Astrocyte of the cerebellum (primary cell): ENCODE measurements around the gene CXorf58.
"Not testable (repeated sequence)": the region's sequence is repeated elsewhere in the genome, so short reads cannot be mapped to it uniquely, and the experiment has no call there.

ENCODE experiments used
- DNase-seq: peaks from one replicate; pipeline ENCODE4 v3.0.0-alpha.2; 2011; ENCODE audit warnings: low read depth
- H3K4me3 ChIP-seq: 2 replicates; pipeline ENCODE4 v1.5.1; 2011; ENCODE audit warnings: mild to moderate bottlenecking, low read depth, low read length, moderate library complexity
- in situ Hi-C: cut with HindIII; loops from 2 replicates; pipeline ENCODE4 v1.10.0; 2017; ENCODE audit warnings: low sequenced_read_pairs
- TF ChIP-seq, protein P1 (sequence below): IDR thresholded peaks from 2 replicates; pipeline ENCODE4 v1.5.1; 2012; ENCODE audit warnings: low read length, low read depth, moderate library complexity, mild to moderate bottlenecking; ENCODE audit errors: missing control alignments

Gene CXorf58

DNA sequence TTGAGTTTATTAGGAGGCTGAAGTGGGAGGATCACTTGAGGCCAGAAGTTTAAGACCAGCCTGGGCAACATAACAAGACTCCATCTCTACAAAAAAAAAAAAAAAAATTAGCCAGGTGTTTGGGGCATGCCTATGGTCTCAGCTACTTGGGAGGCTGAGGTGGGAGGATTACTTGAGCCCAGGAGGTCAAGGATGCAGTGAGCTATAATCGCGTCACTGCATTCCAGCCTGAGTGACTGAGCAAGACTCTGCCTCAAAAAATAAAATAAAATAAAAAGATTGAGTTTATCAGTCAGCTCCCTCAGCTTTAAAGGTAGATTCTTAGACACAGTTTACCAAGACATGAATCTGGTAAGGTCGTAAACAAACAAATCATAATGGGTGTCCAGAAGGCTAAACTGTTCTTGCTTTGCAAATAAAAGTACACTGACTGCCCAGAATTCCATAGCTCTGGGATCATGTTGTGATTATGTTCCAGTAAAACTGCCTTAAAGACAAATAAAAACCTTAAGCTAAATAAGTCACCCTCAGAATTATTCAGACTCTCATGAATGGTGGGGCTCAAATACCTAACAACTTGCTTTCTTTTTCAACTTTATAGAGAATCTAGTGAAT, 18.8 kb upstream of the CXorf58 start:
- no peak for DNase-seq
- in situ Hi-C loops, result no loop called here
- TF ChIP-seq, protein P1, sequence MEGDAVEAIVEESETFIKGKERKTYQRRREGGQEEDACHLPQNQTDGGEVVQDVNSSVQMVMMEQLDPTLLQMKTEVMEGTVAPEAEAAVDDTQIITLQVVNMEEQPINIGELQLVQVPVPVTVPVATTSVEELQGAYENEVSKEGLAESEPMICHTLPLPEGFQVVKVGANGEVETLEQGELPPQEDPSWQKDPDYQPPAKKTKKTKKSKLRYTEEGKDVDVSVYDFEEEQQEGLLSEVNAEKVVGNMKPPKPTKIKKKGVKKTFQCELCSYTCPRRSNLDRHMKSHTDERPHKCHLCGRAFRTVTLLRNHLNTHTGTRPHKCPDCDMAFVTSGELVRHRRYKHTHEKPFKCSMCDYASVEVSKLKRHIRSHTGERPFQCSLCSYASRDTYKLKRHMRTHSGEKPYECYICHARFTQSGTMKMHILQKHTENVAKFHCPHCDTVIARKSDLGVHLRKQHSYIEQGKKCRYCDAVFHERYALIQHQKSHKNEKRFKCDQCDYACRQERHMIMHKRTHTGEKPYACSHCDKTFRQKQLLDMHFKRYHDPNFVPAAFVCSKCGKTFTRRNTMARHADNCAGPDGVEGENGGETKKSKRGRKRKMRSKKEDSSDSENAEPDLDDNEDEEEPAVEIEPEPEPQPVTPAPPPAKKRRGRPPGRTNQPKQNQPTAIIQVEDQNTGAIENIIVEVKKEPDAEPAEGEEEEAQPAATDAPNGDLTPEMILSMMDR, result no peak
- H3K4me3 ChIP-seq, result no peak overlapping the region

DNA sequence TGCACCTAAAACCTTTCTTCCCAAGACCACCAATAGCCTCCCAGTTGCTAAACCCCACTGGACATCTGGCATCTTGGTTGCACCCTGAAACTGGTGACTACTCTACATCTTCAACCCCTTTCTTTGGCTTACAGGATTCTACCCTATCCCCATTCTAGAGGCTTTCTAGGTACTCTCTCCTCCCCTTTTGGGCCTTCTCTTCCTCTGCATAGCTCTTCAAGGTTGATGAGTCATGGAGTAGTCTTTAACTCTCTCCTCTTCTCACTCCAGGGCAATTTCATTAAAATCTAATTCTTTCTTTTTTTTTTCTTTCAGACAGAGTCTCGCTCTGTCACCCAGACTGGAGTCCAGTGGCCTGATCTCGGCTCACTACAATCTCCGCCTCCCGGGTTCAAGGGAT, 16.9 kb upstream of the CXorf58 start:
- H3K4me3 ChIP-seq, result no peak overlapping the region
- TF ChIP-seq, protein P1, result no peak
- in situ Hi-C loops, result no loop called here
- no peak for DNase-seq

DNA sequence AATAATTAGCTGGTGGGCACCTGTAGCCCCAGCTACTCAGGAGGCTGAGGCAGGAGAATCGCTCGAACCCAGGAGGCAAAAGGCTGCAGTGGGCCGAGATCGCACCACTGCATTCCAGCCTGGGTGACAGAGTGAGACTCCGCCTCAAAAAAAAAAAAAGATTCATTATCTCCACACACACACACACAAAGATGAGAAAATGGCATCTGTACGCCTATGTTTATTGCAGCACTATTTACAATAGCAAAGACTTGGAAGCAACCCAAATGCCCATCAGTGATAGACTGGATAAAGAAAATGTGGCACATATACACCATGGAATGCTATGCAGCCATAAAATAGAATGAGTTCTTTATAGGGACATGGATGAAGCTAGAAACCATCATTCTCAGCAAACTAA, 12.8 kb upstream of the CXorf58 start:
- in situ Hi-C loops, DNase-seq, H3K4me3 ChIP-seq: not testable (repeated sequence)

DNA sequence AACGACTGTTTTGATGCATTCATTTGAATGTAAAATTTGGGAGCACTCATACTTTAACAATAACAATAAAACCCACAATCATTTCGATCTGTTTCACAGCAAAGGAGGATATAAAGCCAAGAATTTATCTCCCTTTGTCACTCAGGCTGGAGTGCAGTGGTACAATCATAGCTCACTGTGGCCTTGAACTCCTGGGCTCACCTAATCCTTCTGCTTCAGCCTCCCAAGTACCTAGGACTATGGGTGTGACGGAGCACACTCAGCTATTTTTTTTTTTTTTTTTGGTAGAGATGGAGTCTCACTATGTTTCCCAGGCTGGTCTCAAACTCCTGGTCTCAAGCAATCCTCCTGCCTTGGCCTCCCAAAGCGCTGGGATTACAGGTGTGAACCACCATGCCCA, 11.3 kb upstream of the CXorf58 start:
- DNase-seq, H3K4me3 ChIP-seq, in situ Hi-C loops: not testable (repeated sequence)

DNA sequence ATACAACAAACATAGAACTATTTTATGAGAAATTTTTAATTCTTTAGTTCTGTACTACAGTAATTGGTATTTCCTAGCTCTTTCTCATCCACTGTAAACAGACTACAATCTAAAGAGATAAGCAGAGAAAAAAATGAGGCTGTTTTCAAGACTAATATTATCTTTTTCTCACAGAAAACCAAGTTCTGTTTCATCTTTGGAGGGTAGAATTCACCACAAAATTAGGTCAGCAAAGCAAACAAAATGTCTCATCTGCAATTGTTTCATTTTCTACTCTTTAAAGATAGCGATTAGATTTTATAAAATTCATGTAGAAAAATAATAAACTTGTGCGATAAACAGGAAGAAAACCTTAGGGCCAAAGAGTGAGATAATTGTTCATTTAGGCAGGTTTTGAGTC, 10.8 kb upstream of the CXorf58 start:
- in situ Hi-C loops, result no loop called here
- TF ChIP-seq, protein P1, result no peak
- no peak for DNase-seq

DNA sequence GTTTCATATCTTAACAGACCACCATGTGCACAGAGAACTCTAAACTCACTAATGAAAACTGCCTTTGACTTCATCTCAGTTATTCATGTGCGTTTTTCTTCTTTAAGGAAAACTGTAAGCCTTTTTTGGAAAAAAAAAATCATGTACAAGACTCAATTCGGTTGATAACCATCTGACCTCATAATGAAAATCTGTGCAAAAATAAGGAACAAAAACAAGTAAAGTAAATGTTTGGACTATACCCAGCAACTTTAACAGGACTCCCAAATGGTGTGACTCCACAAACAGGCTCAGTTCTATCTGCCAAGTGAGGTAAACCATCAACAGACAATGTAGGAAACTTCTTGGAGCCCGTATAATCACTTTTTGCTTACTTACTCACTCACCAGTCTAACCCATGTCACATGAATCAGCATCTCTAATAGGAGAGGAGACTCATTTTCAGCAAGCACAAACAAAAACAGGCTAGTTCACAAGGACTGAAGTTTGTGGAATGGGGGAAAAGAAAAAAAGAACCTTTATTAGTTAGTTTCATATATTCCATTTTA, 9.3 kb upstream of the CXorf58 start:
- DNase-seq, result no peak
- TF ChIP-seq, protein P1, result no peak
- H3K4me3 ChIP-seq, result no peak overlapping the region
- in situ Hi-C loops, result no loop called here

More for the DNA sequence above, 10.8 kb upstream of the CXorf58 start:
- no peak overlapping the region for H3K4me3 ChIP-seq

DNA sequence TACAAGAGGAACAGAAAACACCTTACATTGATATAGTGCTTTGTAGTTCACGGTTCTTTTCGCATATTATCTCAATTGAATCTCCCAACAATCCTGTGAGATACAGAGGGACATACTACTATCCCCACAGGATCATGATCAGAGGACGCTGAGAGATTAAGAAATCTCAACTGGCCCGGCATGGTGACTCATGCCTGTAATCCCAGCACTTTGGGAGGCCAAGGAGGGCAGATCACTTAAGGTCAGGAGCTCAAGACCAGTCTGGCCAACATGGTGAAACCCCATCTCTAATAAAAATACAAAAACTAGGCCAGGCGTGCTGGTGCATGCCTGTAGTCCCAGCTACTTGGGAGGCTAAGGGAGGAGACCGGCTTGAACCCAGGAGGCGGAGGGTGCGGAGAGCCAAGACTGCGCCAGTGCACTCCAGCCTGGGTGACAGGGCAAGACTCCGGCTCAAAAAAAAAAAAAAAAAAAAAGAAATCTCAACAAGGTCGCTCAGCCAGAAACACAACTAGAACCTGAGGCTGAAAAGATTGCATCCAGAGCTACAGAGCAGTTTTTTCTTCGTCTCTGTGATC, 7.5 kb upstream of the CXorf58 start:
- in situ Hi-C loops, result no loop called here
- no peak overlapping the region for H3K4me3 ChIP-seq
- DNase-seq, result no peak
- TF ChIP-seq, protein P1, result no peak
